HL-60 (cell line): ENCODE measurements around the gene KAZN.

ENCODE experiments used
- DNase-seq, 2 experiments: peaks; one replicate each; pipeline ENCODE4 v3.0.0-alpha.2; 2010 to 2020; ENCODE audit warnings: low read depth in 1 of 2, low spot score in 1 of 2
- H3K27ac ChIP-seq: fragments of 250-450 bp; sonication (Bioruptor Pico); replicated peaks from 2 replicates; pipeline ENCODE4 v1.5.1; 2020; ENCODE audit warnings: mild to moderate bottlenecking, moderate library complexity
- H3K27me3 ChIP-seq: fragments of 250-450 bp; sonication (Bioruptor Pico); 2 replicates; pipeline ENCODE4 v1.5.1; 2021; ENCODE audit warnings: mild to moderate bottlenecking, moderate library complexity; ENCODE audit not compliant: insufficient read depth, poor library complexity, severe bottlenecking
- H3K4me3 ChIP-seq: replicated peaks from 2 replicates; pipeline ENCODE4 v1.5.1; 2011; ENCODE audit warnings: mild to moderate bottlenecking, control low read depth, low read length; ENCODE audit not compliant: insufficient read depth
- CTCF ChIP-seq: IDR thresholded peaks from one replicate; pipeline ENCODE4 v1.5.1; 2011; ENCODE audit warnings: low read length, control low read depth, inconsistent platforms; ENCODE audit not compliant: insufficient read depth
- GABPA ChIP-seq: IDR thresholded peaks from 2 replicates; pipeline ENCODE4 v1.6.1; 2012; ENCODE audit warnings: low read depth
- POLR2AphosphoS5 ChIP-seq: IDR thresholded peaks from 2 replicates; pipeline ENCODE4 v1.6.1; 2012; ENCODE audit warnings: low read depth
- REST ChIP-seq: IDR thresholded peaks from 2 replicates; pipeline ENCODE4 v1.6.1; 2012; ENCODE audit warnings: low read depth; ENCODE audit not compliant: insufficient replicate concordance
- SPI1 ChIP-seq: IDR thresholded peaks from 2 replicates; pipeline ENCODE4 v1.6.1; 2012; ENCODE audit warnings: low read depth, mild to moderate bottlenecking, borderline replicate concordance

KAZN gene

GRCh38 chr1:14572861-14573260 is 25.6 kb upstream of the KAZN start:
- Histone ChIP-seq H3K4me3 (no peak overlapping the region), H3K27me3 (no peaks in the 10 kb centered on the region), H3K27ac (no peak overlapping the region)
- no peak for DNase-seq
- TF ChIP-seq SPI1 (no peak), GABPA (no peak), REST (no peak), POLR2AphosphoS5 (no peak)

- TF ChIP-seq CTCF: no peak
- TF ChIP-seq REST: no peak
- TF ChIP-seq GABPA: no peak
- TF ChIP-seq SPI1: no peak
- no peak for TF ChIP-seq POLR2AphosphoS5
- Histone ChIP-seq H3K4me3 (no peak overlapping the region), H3K27me3 (no peaks in the 10 kb centered on the region), H3K27ac (no peak overlapping the region)
- no peak for DNase-seq
Measured at GRCh38 chr1:14576155-14576554, 22.3 kb upstream of the KAZN start.

- Histone ChIP-seq H3K27ac (no peak overlapping the region), H3K27me3 (no peaks in the 10 kb centered on the region), H3K4me3 (no peak overlapping the region)
- TF ChIP-seq SPI1 (no peak), POLR2AphosphoS5 (no peak), REST (no peak), CTCF (no peak), GABPA (no peak)
- no peak for DNase-seq
Measured at GRCh38 chr1:14577261-14577660, 21.2 kb upstream of the KAZN start.
